ENCODE measurements around the gene SYNE3. TPM values are rescaled to one million over a fixed set of nuclear protein-coding genes. Genes with fewer than 3 reads are reported as not detected.

Gene SYNE3
- total and polyA plus RNA-seq, 9 of the 15 experiments (the other 6 are each of a cell fraction or from before 2014, with no cell fraction given): 0.04 to 3.1 (median 0.55) TPM

DNA sequence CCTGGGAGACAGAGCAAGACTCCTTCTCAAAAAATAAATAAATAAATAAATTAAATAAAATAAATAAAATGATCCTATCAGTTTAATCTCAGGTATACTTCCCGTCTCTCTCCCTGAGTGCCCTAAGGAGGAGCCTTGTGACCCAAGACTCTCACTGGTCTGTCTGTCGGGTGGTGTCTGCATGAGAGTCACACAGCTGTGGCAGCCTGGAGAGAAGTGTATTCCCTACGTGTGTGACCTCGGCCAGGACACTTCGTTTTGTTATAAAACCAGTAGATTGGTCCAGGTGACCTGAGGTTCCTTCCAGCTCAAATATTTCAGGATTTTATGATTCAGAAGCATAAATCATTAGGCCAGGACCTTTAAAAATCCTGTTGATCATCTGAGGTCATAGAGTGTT is 4.8 kb downstream of the SYNE3 start:
- BruUV-seq (replicated peaks): no TSS peak
- no peak overlapping the region for H3K4me2 ChIP-seq (ENCODE audit: insufficient read depth, low read length)
- no peak overlapping the region for H3K4me3 ChIP-seq
- ChIA-PET CTCF (ENCODE audit: low intra/inter-chr PET ratio) (no interaction called here), POLR2A (interaction anchor here (1.9 kb wide), 1 partner anchor 15 kb away, joined by 5 read pairs; no protein-coding TSS in a partner anchor)
- peaks cover 25 to 28% of the 10 kb centered on the region in 2 experiments for H3K4me1 ChIP-seq (replicated peaks in 1 of 2; ENCODE audit: control insufficient read depth in 2 of 2, insufficient read depth in 2 of 2, low read length in 2 of 2)
- no peaks in the 10 kb centered on the region for H3K9me1 ChIP-seq (ENCODE audit: control insufficient read depth, insufficient read depth, low read length)
- H2AFZ ChIP-seq (ENCODE audit: low read depth, low read length): no peak overlapping the region
- FAIRE-seq: no peak
- H3K79me2 ChIP-seq (ENCODE audit: control insufficient read depth, insufficient read depth, low read length): no peaks in the 10 kb centered on the region
- ATAC-seq: no peak
- no peak overlapping the region for H3K9ac ChIP-seq (ENCODE audit: insufficient read depth in 1 of 2, low read depth in 2 of 2, low read length in 2 of 2)
- H3K36me3 ChIP-seq (ENCODE audit: control insufficient read depth, insufficient read depth, low read length): no peaks in the 10 kb centered on the region
- no peak overlapping the region for H3K27ac ChIP-seq (ENCODE audit: extremely low read depth, low read depth, low read length)
- no peak for DNase-seq (ENCODE audit: extremely low read depth in 1 of 4, low spot score in 3 of 4)
- in situ Hi-C loops (cut with MboI) (no loop called here), intact Hi-C loops (cut with micrococcal nuclease) (no loop called here)
- H3K9me3 ChIP-seq (replicated peaks; ENCODE audit: control insufficient read depth, insufficient read depth, low read depth, low read length): no peaks in the 10 kb centered on the region
- WGBS (ENCODE audit: insufficient coverage, low coverage, missing lambda C conversion rate): 20% methylated on average over 5 of the region's 5 CpGs
- no peaks in the 10 kb centered on the region for H3K27me3 ChIP-seq (ENCODE audit: control insufficient read depth in 2 of 2, insufficient read depth in 2 of 2, low read length in 2 of 2)
- H4K20me1 ChIP-seq (replicated peaks; ENCODE audit: control insufficient read depth, insufficient read depth, low read length): no peaks in the 10 kb centered on the region
- TF ChIP-seq, protein P1, sequence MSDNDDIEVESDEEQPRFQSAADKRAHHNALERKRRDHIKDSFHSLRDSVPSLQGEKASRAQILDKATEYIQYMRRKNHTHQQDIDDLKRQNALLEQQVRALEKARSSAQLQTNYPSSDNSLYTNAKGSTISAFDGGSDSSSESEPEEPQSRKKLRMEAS (CRISPR knock-in tag; IDR thresholded peaks at IDR 0.05): no peak
- no peak for TF ChIP-seq ZNF695 (CRISPR knock-in tag; IDR thresholded peaks at IDR 0.05)
- TF ChIP-seq, protein P2, sequence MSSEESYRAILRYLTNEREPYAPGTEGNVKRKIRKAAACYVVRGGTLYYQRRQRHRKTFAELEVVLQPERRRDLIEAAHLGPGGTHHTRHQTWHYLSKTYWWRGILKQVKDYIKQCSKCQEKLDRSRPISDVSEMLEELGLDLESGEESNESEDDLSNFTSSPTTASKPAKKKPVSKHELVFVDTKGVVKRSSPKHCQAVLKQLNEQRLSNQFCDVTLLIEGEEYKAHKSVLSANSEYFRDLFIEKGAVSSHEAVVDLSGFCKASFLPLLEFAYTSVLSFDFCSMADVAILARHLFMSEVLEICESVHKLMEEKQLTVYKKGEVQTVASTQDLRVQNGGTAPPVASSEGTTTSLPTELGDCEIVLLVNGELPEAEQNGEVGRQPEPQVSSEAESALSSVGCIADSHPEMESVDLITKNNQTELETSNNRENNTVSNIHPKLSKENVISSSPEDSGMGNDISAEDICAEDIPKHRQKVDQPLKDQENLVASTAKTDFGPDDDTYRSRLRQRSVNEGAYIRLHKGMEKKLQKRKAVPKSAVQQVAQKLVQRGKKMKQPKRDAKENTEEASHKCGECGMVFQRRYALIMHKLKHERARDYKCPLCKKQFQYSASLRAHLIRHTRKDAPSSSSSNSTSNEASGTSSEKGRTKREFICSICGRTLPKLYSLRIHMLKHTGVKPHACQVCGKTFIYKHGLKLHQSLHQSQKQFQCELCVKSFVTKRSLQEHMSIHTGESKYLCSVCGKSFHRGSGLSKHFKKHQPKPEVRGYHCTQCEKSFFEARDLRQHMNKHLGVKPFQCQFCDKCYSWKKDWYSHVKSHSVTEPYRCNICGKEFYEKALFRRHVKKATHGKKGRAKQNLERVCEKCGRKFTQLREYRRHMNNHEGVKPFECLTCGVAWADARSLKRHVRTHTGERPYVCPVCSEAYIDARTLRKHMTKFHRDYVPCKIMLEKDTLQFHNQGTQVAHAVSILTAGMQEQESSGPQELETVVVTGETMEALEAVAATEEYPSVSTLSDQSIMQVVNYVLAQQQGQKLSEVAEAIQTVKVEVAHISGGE (CRISPR knock-in tag; IDR thresholded peaks at IDR 0.05): no peak
- no peak for TF ChIP-seq ARID2 (IDR thresholded peaks at IDR 0.05)
- TF ChIP-seq ZBTB7A (IDR thresholded peaks at IDR 0.05; ENCODE audit: borderline replicate concordance, control insufficient read depth, low read depth, low read length): no peak
- no peak for TF ChIP-seq HMG20B (CRISPR knock-in tag; IDR thresholded peaks at IDR 0.05)
- TF ChIP-seq CREBBP (IDR thresholded peaks at IDR 0.05; ENCODE audit: low read depth, low read length): no peak
- TF ChIP-seq CBX5 (IDR thresholded peaks at IDR 0.05; ENCODE audit: borderline replicate concordance, low read depth): no peak
- no peak for TF ChIP-seq ZNF347 (CRISPR knock-in tag; IDR thresholded peaks at IDR 0.05; ENCODE audit: low read depth)
- no peak for TF ChIP-seq RB1 (IDR thresholded peaks at IDR 0.05; ENCODE audit: low read depth)
- TF ChIP-seq, protein P3, sequence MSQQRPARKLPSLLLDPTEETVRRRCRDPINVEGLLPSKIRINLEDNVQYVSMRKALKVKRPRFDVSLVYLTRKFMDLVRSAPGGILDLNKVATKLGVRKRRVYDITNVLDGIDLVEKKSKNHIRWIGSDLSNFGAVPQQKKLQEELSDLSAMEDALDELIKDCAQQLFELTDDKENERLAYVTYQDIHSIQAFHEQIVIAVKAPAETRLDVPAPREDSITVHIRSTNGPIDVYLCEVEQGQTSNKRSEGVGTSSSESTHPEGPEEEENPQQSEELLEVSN (IDR thresholded peaks at IDR 0.05; ENCODE audit: borderline replicate concordance in 1 of 2, extremely low read depth in 1 of 2, insufficient read depth in 1 of 2, insufficient read length in 1 of 2, low read depth in 1 of 2, low read length in 1 of 2, poor library complexity in 1 of 2, severe bottlenecking in 1 of 2): no peak
- TF ChIP-seq ZC3H4 (CRISPR knock-in tag; IDR thresholded peaks at IDR 0.05; ENCODE audit: borderline replicate concordance): no peak
- no peak for TF ChIP-seq SETDB1 (IDR thresholded peaks at IDR 0.05; ENCODE audit: low read length)
- TF ChIP-seq, protein P4, sequence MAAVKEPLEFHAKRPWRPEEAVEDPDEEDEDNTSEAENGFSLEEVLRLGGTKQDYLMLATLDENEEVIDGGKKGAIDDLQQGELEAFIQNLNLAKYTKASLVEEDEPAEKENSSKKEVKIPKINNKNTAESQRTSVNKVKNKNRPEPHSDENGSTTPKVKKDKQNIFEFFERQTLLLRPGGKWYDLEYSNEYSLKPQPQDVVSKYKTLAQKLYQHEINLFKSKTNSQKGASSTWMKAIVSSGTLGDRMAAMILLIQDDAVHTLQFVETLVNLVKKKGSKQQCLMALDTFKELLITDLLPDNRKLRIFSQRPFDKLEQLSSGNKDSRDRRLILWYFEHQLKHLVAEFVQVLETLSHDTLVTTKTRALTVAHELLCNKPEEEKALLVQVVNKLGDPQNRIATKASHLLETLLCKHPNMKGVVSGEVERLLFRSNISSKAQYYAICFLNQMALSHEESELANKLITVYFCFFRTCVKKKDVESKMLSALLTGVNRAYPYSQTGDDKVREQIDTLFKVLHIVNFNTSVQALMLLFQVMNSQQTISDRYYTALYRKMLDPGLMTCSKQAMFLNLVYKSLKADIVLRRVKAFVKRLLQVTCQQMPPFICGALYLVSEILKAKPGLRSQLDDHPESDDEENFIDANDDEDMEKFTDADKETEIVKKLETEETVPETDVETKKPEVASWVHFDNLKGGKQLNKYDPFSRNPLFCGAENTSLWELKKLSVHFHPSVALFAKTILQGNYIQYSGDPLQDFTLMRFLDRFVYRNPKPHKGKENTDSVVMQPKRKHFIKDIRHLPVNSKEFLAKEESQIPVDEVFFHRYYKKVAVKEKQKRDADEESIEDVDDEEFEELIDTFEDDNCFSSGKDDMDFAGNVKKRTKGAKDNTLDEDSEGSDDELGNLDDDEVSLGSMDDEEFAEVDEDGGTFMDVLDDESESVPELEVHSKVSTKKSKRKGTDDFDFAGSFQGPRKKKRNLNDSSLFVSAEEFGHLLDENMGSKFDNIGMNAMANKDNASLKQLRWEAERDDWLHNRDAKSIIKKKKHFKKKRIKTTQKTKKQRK (IDR thresholded peaks at IDR 0.05; ENCODE audit: borderline replicate concordance, low read depth, low read length): no peak
